Measurements from ENCODE around the gene HIPK4.
"Not testable (repeated sequence)": the region's sequence is repeated elsewhere in the genome, so short reads cannot be mapped to it uniquely, and the experiment has no call there.

Gene HIPK4

DNA sequence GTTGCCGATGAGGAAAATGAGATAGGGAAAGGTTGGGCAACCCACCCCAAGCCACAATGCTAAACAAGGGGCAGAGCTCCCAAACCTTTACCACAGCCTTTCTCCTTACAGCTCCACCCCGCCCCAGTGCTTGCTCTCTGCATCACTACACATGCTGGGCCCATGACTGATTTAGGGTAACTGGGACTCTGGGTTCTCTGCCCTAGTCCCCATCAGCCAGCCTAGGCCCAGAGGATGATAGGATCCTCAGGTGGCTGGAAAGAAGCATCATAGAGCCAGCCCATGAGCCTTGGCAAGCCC lies 53.4 kb downstream of the HIPK4 start:
- TF ChIP-seq, protein P1, sequence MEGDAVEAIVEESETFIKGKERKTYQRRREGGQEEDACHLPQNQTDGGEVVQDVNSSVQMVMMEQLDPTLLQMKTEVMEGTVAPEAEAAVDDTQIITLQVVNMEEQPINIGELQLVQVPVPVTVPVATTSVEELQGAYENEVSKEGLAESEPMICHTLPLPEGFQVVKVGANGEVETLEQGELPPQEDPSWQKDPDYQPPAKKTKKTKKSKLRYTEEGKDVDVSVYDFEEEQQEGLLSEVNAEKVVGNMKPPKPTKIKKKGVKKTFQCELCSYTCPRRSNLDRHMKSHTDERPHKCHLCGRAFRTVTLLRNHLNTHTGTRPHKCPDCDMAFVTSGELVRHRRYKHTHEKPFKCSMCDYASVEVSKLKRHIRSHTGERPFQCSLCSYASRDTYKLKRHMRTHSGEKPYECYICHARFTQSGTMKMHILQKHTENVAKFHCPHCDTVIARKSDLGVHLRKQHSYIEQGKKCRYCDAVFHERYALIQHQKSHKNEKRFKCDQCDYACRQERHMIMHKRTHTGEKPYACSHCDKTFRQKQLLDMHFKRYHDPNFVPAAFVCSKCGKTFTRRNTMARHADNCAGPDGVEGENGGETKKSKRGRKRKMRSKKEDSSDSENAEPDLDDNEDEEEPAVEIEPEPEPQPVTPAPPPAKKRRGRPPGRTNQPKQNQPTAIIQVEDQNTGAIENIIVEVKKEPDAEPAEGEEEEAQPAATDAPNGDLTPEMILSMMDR (conservative IDR thresholded peaks at IDR 0.05; ENCODE audit: low read depth, low read length), result no peak
- DNase-seq (ENCODE audit: low read depth), result no peak
- no peak overlapping the region for H3K4me3 ChIP-seq (ENCODE audit: low read depth, low read length)

DNA sequence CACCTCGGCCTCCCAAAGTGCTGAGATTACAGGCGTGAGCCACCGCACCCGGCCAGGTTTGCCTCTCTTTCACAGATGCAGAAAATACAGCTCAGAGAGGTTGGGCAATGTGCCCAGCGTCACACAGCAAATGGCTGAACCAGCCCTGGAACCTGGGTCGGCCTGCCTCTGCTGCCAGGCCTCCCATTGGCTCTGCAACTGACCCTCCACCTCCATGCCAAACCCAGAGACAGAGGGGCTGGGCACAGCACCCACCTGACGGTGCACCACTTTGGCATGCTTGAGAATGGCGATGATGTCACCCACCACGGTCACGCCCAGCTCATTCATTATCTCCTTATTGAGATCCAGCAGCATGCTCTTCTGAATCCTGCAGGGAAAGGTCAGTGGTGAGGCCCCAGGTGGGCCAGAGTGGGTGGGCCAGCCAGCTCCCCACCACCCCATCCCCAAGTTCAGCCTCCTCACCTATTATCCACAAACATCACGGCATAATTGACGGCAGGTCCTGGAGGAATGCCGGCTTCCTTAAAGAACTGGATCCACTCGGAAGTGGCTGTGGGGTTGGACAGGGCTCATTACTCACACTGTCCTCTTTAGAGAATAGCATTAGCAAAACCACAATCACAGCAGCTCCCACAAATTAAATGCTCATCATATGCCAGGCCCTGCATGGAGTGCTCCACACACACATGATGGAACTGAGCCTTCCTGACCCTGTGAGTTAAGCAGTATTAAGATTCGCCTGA lies 54.0 kb downstream of the HIPK4 start:
- TF ChIP-seq, protein P1 (conservative IDR thresholded peaks at IDR 0.05; ENCODE audit: low read depth, low read length), result no peak
- no peak overlapping the region for H3K4me3 ChIP-seq (ENCODE audit: low read depth, low read length)
- DNase-seq (ENCODE audit: low read depth), result no peak

DNA sequence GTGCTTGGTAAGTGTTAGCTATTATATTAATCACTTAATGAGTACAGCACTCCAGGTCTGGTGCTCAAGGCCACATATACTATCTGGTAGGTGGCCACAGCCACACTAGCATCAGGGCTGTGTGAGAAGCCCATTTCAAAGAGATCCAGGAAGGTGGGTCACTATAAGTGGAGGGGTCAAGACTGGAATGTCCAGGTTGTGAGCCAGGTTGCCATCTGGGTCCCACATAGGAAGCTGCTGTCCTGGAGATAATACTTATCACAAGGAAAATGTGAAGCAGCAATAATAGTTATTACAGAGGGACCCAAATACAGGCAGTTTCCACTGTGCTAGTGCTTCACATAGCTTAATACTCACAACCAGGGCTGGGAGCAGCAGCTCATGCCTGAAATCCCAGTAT lies 54.9 kb downstream of the HIPK4 start:
- no peak overlapping the region for H3K4me3 ChIP-seq (ENCODE audit: low read depth, low read length)
- TF ChIP-seq, protein P1 (conservative IDR thresholded peaks at IDR 0.05; ENCODE audit: low read depth, low read length), result no peak
- DNase-seq (ENCODE audit: low read depth), result no peak

DNA sequence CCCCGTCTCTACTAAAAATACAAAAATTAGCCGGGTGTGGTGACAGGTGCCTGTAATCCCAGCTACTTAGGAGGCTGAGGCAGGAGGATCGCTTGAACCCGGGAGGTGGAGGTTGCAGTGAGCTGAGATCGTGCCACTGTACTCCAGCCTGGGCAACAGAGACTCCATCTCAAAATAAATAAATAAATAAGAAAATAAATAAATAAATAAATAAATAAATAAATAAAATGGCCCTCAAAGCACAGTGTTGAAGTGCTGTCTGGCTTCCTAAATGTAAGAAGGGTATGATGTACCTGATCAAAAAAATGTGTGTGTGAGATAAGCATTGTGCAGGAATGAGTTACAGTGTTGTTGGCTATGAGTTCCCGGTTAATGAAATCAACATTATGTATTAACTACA lies 56.9 kb downstream of the HIPK4 start:
- not testable (repeated sequence) for H3K4me3 ChIP-seq (ENCODE audit: low read depth, low read length); DNase-seq (ENCODE audit: low read depth)

DNA sequence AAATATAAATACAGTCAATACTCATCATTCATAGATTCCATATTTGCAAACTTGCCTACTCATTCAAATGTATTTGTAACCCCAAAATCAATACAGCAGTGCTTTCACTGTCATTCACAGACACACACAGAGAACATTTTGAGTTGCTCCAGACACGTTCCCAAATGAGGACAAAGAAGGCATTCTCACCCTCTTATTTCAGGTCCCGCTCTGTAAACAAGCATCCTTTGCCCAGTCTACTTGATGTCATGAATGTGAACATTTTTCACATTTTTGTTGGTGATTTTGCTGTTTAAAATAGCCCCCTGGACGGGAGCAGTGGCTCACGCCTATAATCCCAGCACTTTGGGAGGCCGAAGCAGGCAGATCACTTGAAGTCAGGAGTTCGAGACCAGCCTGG lies 57.3 kb downstream of the HIPK4 start:
- TF ChIP-seq, protein P1 (conservative IDR thresholded peaks at IDR 0.05; ENCODE audit: low read depth, low read length), result no peak
- H3K4me3 ChIP-seq (ENCODE audit: low read depth, low read length), result no peak overlapping the region
- no peak for DNase-seq (ENCODE audit: low read depth)

DNA sequence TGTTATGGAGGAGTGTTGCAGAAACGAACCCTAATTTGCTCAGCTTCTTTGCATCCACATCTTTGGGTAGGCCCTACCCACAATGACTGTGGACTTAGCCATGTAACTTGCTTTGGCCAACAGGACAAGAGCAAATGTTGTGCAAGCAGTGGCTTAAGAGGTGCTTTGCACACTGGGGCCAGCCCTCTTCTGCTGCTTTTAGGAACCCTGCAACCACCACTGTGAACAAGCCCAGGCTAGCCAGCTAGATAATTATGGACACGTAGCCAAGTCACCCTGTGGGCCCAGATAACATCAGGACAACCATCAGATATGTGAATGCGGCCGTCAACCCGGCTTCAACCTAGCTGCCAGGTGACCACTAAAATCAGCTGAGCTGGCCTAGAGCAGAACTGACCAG lies 58.9 kb downstream of the HIPK4 start:
- TF ChIP-seq, protein P1 (conservative IDR thresholded peaks at IDR 0.05; ENCODE audit: low read depth, low read length), result no peak
- DNase-seq (ENCODE audit: low read depth), result no peak
- no peak overlapping the region for H3K4me3 ChIP-seq (ENCODE audit: low read depth, low read length)

Measured in choroid plexus epithelial cell (primary cell).